H9 (cell line): ENCODE results near the gene KCTD5. TPM values are rescaled to one million over a fixed set of nuclear protein-coding genes. Genes with fewer than 3 reads are reported as not detected.

Experiments used
- DNase-seq: peaks from one replicate; pipeline ENCODE4 v3.0.0-alpha.2; 2017
- H2AFZ ChIP-seq: one replicate; pipeline ENCODE4 v1.6.1; 2013; ENCODE audit warnings: mild to moderate bottlenecking, low read length, control low read depth, moderate library complexity
- H2AK5ac ChIP-seq: 2 replicates; pipeline ENCODE4 v1.6.1; 2013; ENCODE audit warnings: low read length, control low read depth, mixed read lengths; ENCODE audit not compliant: insufficient read length
- H2BK120ac ChIP-seq: one replicate; pipeline ENCODE4 v1.6.1; 2013; ENCODE audit warnings: low read depth, mild to moderate bottlenecking, low read length, control low read depth, inconsistent platforms; ENCODE audit not compliant: poor library complexity, severe bottlenecking
- H2BK12ac ChIP-seq: 2 replicates; pipeline ENCODE4 v1.6.1; 2013; ENCODE audit warnings: low read length, control low read depth, mixed read lengths, low read depth; ENCODE audit not compliant: insufficient read length
- H2BK15ac ChIP-seq: 2 replicates; pipeline ENCODE4 v1.6.1; 2013; ENCODE audit warnings: low read depth, low read length, control low read depth
- H2BK20ac ChIP-seq: one replicate; pipeline ENCODE4 v1.6.1; 2013; ENCODE audit warnings: low read depth, mild to moderate bottlenecking, low read length, control low read depth, inconsistent platforms; ENCODE audit not compliant: poor library complexity, severe bottlenecking
- H2BK5ac ChIP-seq: 2 replicates; pipeline ENCODE4 v1.6.1; 2013; ENCODE audit warnings: low read length, control low read depth, mixed read lengths; ENCODE audit not compliant: insufficient read length
- H3K14ac ChIP-seq: 2 replicates; pipeline ENCODE4 v1.6.1; 2013; ENCODE audit warnings: low read length, control low read depth; ENCODE audit not compliant: insufficient read depth
- H3K18ac ChIP-seq: 2 replicates; pipeline ENCODE4 v1.6.1; 2013; ENCODE audit warnings: low read depth, mild to moderate bottlenecking, mixed read lengths, low read length, control low read depth; ENCODE audit not compliant: insufficient read length
- H3K23ac ChIP-seq: 2 replicates; pipeline ENCODE4 v1.6.1; 2013; ENCODE audit warnings: low read length, control low read depth, mixed read lengths, low read depth; ENCODE audit not compliant: insufficient read length
- H3K23me2 ChIP-seq: 2 replicates; pipeline ENCODE4 v1.6.1; 2013; ENCODE audit warnings: low read depth, mild to moderate bottlenecking, mixed read lengths, low read length, control low read depth; ENCODE audit not compliant: insufficient read length, poor library complexity, severe bottlenecking
- H3K27ac ChIP-seq: 2 replicates; pipeline ENCODE4 v1.5.1; 2013; ENCODE audit warnings: low read length, control low read depth, mixed read lengths, low read depth; ENCODE audit not compliant: insufficient read length
- H3K27me3 ChIP-seq: 2 replicates; pipeline ENCODE4 v1.6.1; 2013; ENCODE audit warnings: low read length, control low read depth, inconsistent platforms; ENCODE audit not compliant: insufficient read depth
- H3K4ac ChIP-seq: 2 replicates; pipeline ENCODE4 v1.6.1; 2013; ENCODE audit warnings: low read depth, mild to moderate bottlenecking, control low read depth, inconsistent platforms, low read length, moderate library complexity
- H3K4me1 ChIP-seq: 2 replicates; pipeline ENCODE4 v1.6.1; 2013; ENCODE audit warnings: low read length, control low read depth, inconsistent platforms; ENCODE audit not compliant: insufficient read depth
- H3K4me2 ChIP-seq: 2 replicates; pipeline ENCODE4 v1.6.1; 2013; ENCODE audit warnings: low read length, control low read depth, mixed read lengths; ENCODE audit not compliant: insufficient read length, insufficient read depth
- H3K56ac ChIP-seq: 2 replicates; pipeline ENCODE4 v1.6.1; 2013; ENCODE audit warnings: low read depth, mild to moderate bottlenecking, mixed read lengths, low read length, control low read depth; ENCODE audit not compliant: insufficient read length
- H3K79me1 ChIP-seq: 2 replicates; pipeline ENCODE4 v1.6.1; 2013; ENCODE audit warnings: low read depth, mild to moderate bottlenecking, moderate library complexity, low read length, control low read depth, inconsistent platforms; ENCODE audit not compliant: insufficient read depth, poor library complexity, severe bottlenecking
- H3K79me2 ChIP-seq: 2 replicates; pipeline ENCODE4 v1.6.1; 2013; ENCODE audit warnings: low read length, control low read depth, inconsistent platforms; ENCODE audit not compliant: insufficient read depth
- H3K9ac ChIP-seq: 2 replicates; pipeline ENCODE4 v1.6.1; 2013; ENCODE audit warnings: low read length, control low read depth, mixed read lengths; ENCODE audit not compliant: insufficient read length; ENCODE audit errors: extremely low read depth
- H3K9me3 ChIP-seq: one replicate; pipeline ENCODE4 v1.6.1; 2013; ENCODE audit warnings: low read depth, low read length, inconsistent platforms; ENCODE audit not compliant: control insufficient read depth
- H3T11ph ChIP-seq: one replicate; pipeline ENCODE4 v1.6.1; 2013; ENCODE audit warnings: mild to moderate bottlenecking, low read length, control low read depth, inconsistent platforms
- H4K20me1 ChIP-seq: one replicate; pipeline ENCODE4 v1.6.1; 2013; ENCODE audit not compliant: control insufficient read depth, insufficient read length, insufficient read depth
- H4K5ac ChIP-seq: 2 replicates; pipeline ENCODE4 v1.6.1; 2013; ENCODE audit warnings: low read depth, mild to moderate bottlenecking, mixed read lengths, low read length, control low read depth; ENCODE audit not compliant: insufficient read length
- H4K8ac ChIP-seq: replicated peaks from 2 replicates; pipeline ENCODE4 v1.6.1; 2013; ENCODE audit warnings: low read length, control low read depth, mixed read lengths, low read depth; ENCODE audit not compliant: insufficient read length
- H4K91ac ChIP-seq: 2 replicates; pipeline ENCODE4 v1.6.1; 2013; ENCODE audit warnings: low read depth, mild to moderate bottlenecking, moderate library complexity, mixed read lengths, low read length, control low read depth; ENCODE audit not compliant: insufficient read length
- H3K27ac Mint-ChIP-seq, 3 experiments: 2 replicates in 2 of 3; 3 replicates in 1 of 3; pipeline ENCODE4 v1.8.0; 2020 to 2021; ENCODE audit warnings: mixed read lengths in 3 of 3, mild to moderate bottlenecking in 1 of 3, moderate library complexity in 1 of 3
- H3K27me3 Mint-ChIP-seq: 2 replicates; pipeline ENCODE4 v1.8.0; 2021; ENCODE audit warnings: low read depth, mild to moderate bottlenecking, moderate library complexity, mixed read lengths
- H3K36me3 Mint-ChIP-seq, 3 experiments: 2 replicates in 2 of 3; 3 replicates in 1 of 3; pipeline ENCODE4 v1.8.0; 2020 to 2021; ENCODE audit warnings: low read depth in 3 of 3, mixed read lengths in 3 of 3; ENCODE audit not compliant: insufficient read depth in 1 of 3
- H3K4me1 Mint-ChIP-seq, 2 experiments: 2 replicates each; pipeline ENCODE4 v1.8.0; 2020; ENCODE audit warnings: mixed read lengths in 2 of 2
- H3K4me3 Mint-ChIP-seq, 2 experiments: 2 replicates in 1 of 2; 3 replicates in 1 of 2; pipeline ENCODE4 v1.8.0; 2020 to 2021; ENCODE audit warnings: mild to moderate bottlenecking in 2 of 2, mixed read lengths in 2 of 2, moderate library complexity in 1 of 2
- H3K9me3 Mint-ChIP-seq, 2 experiments: 2 replicates in 1 of 2; 3 replicates in 1 of 2; pipeline ENCODE4 v1.8.0; 2020; ENCODE audit warnings: mild to moderate bottlenecking in 2 of 2, mixed read lengths in 2 of 2, moderate library complexity in 1 of 2
- whole genome bisulfite sequencing: extraction: QIAGEN DNeasy Blood & Tissue Kit; methylation state at CpG from one replicate; pipeline ENCODE4 v1.1.7; 2013; ENCODE audit warnings: missing lambda C conversion rate, low lambda C conversion rate, mixed read lengths; ENCODE audit not compliant: insufficient read length; ENCODE audit errors: extremely low coverage; 5-methylcytosine and 5-hydroxymethylcytosine counted together
- total RNA-seq: library from RNA; stranded (reverse); gene quantifications from 2 replicates; pipeline ENCODE4 v1.2.1, GENCODE V29; 2021
- TF ChIP-seq, protein P1 (sequence below): fragments of 200-600 bp; sonication (generic); conservative IDR thresholded peaks from 3 replicates; pipeline ENCODE4 v1.8.0; 2021; ENCODE audit warnings: antibody characterized with exemption, mild to moderate bottlenecking

The KCTD5 gene
- total RNA-seq, 1 experiment from 2014 or later: 39.9 TPM

DNA sequence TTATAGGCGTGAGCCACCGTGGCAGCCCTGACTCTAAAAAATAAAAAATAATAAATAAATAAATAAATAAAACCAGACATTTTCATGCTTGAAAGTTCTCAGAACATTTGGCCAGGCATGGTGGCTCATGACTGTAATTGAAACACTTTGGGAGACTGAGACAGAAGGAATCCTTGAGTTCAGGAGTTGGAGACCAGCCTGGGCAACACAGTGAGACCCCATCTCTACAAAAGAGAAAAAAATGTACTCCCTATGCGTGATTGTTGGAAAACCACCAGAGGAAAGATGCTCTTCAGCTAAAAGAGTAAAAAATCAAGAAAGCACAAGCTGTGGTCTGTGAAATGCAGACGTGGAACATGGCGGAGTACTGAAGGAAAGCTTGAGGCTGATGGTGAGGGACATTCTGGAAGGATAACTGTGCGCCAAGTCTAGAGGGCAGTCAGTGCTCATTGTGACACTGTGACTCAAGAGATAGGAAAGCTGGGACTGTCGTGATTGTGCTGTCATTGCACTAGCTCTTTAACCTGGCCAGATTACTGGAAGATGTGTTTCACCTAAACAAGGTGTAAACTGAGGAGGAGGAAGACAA is 41.9 kb downstream of the KCTD5 start:
- H4K8ac ChIP-seq: no peak overlapping the region
- H3K4me2 ChIP-seq: no peak overlapping the region
- no peak overlapping the region for H3K4ac ChIP-seq
- no peak overlapping the region for H4K91ac ChIP-seq
- H2AK5ac ChIP-seq: no peak overlapping the region
- no peak overlapping the region for H3K18ac ChIP-seq
- Mint-ChIP-seq H3K4me3 (no peak overlapping the region), H3K9me3 (no peaks in the 10 kb centered on the region), H3K4me1 (peaks cover 0 to 5% of the 10 kb centered on the region in 2 experiments; a peak in 1 of 4 replicates), H3K27me3 (peaks cover 2% of the 10 kb centered on the region; the same call in 1 of the 2 replicates), H3K27ac (no peak overlapping the region; a peak in 1 of 7 replicates), H3K36me3 (no peaks in the 10 kb centered on the region)
- H3K27me3 ChIP-seq: no peaks in the 10 kb centered on the region
- no peak overlapping the region for H2BK20ac ChIP-seq
- no peak overlapping the region for H3K56ac ChIP-seq
- H2AFZ ChIP-seq: no peak overlapping the region
- H2BK12ac ChIP-seq: no peak overlapping the region
- H4K20me1 ChIP-seq: no peaks in the 10 kb centered on the region
- H3K9me3 ChIP-seq: no peaks in the 10 kb centered on the region
- TF ChIP-seq, protein P1, sequence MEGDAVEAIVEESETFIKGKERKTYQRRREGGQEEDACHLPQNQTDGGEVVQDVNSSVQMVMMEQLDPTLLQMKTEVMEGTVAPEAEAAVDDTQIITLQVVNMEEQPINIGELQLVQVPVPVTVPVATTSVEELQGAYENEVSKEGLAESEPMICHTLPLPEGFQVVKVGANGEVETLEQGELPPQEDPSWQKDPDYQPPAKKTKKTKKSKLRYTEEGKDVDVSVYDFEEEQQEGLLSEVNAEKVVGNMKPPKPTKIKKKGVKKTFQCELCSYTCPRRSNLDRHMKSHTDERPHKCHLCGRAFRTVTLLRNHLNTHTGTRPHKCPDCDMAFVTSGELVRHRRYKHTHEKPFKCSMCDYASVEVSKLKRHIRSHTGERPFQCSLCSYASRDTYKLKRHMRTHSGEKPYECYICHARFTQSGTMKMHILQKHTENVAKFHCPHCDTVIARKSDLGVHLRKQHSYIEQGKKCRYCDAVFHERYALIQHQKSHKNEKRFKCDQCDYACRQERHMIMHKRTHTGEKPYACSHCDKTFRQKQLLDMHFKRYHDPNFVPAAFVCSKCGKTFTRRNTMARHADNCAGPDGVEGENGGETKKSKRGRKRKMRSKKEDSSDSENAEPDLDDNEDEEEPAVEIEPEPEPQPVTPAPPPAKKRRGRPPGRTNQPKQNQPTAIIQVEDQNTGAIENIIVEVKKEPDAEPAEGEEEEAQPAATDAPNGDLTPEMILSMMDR: no peak
- H2BK120ac ChIP-seq: no peak overlapping the region
- no peak overlapping the region for H3K27ac ChIP-seq
- H2BK15ac ChIP-seq: no peak overlapping the region
- DNase-seq: no peak
- H3K9ac ChIP-seq: no peak overlapping the region
- no peaks in the 10 kb centered on the region for H3K79me1 ChIP-seq
- H3K23me2 ChIP-seq: no peaks in the 10 kb centered on the region
- H3K23ac ChIP-seq: no peak overlapping the region
- WGBS: no CpG with 5 or more reads among the region's 7 CpGs
- no peak overlapping the region for H3T11ph ChIP-seq
- H4K5ac ChIP-seq: no peak overlapping the region
- no peaks in the 10 kb centered on the region for H3K4me1 ChIP-seq
- no peak overlapping the region for H2BK5ac ChIP-seq
- H3K14ac ChIP-seq: no peak overlapping the region
- no peaks in the 10 kb centered on the region for H3K79me2 ChIP-seq
